Brain microvascular endothelial cell (primary cell): Measurements from ENCODE around the gene ADAM15.

Experiments used
- DNase-seq: peaks from one replicate; pipeline ENCODE4 v3.0.0-alpha.2; 2020
- H3K27ac ChIP-seq: fragments of 250-450 bp; sonication (Bioruptor Pico); 2 replicates; pipeline ENCODE4 v1.5.1; 2020; ENCODE audit warnings: mild to moderate bottlenecking, moderate library complexity
- H3K27me3 ChIP-seq: fragments of 250-450 bp; sonication (Bioruptor Pico); replicated peaks from 2 replicates; pipeline ENCODE4 v1.5.1; 2020; ENCODE audit warnings: mild to moderate bottlenecking
- H3K36me3 ChIP-seq: fragments of 250-450 bp; sonication (Bioruptor Pico); replicated peaks from 2 replicates; pipeline ENCODE4 v1.5.1; 2020; ENCODE audit warnings: mild to moderate bottlenecking
- H3K4me3 ChIP-seq: 2 replicates; pipeline ENCODE4 v1.5.1; 2011; ENCODE audit warnings: low read depth, mild to moderate bottlenecking, control low read depth, low read length, moderate library complexity
- CTCF ChIP-seq: IDR thresholded peaks from 2 replicates; pipeline ENCODE4 v1.5.1; 2011; ENCODE audit warnings: low read depth, mild to moderate bottlenecking, moderate library complexity, low read length, control low read depth, inconsistent platforms; ENCODE audit errors: missing control alignments
- in situ Hi-C: cut with HindIII; loops from 2 replicates; pipeline ENCODE4 v1.10.0; 2017; ENCODE audit warnings: low sequenced_read_pairs, low pct_ligation_motif_present

Gene ADAM15

GRCh38 chr1:155008015-155008941 is 42.8 kb upstream of the ADAM15 start:
- no peak for TF ChIP-seq CTCF
- no peak overlapping the region for H3K4me3 ChIP-seq
- no peak overlapping the region for H3K27ac ChIP-seq
- H3K36me3 ChIP-seq = peaks cover 3% of the 10 kb centered on the region
- DNase-seq = no peak
- H3K27me3 ChIP-seq = no peaks in the 10 kb centered on the region
- in situ Hi-C loops = no loop called here

GRCh38 chr1:155009221-155009711 is 41.9 kb upstream of the ADAM15 start:
- Histone ChIP-seq H3K27me3 (no peaks in the 10 kb centered on the region), H3K4me3 (no peak overlapping the region), H3K27ac (no peak overlapping the region), H3K36me3 (peaks cover 3% of the 10 kb centered on the region)
- DNase-seq = no peak
- TF ChIP-seq CTCF = no peak
- in situ Hi-C loops = no loop called here

- TF ChIP-seq CTCF = no peak
- DNase-seq = no peak
- in situ Hi-C loops = no loop called here
- peaks cover 6% of the 10 kb centered on the region for H3K36me3 ChIP-seq
- no peaks in the 10 kb centered on the region for H3K27me3 ChIP-seq
- H3K4me3 ChIP-seq = no peak overlapping the region
- H3K27ac ChIP-seq = no peak overlapping the region
These were observed 41.4 kb upstream of the ADAM15 start for GRCh38 chr1:155009742-155010141.

- Histone ChIP-seq H3K4me3 (no peak overlapping the region), H3K36me3 (peaks cover 12% of the 10 kb centered on the region), H3K27me3 (no peaks in the 10 kb centered on the region), H3K27ac (no peak overlapping the region)
- no peak for DNase-seq
- in situ Hi-C loops = no loop called here
- no peak for TF ChIP-seq CTCF
These were observed 40.8 kb upstream of the ADAM15 start for GRCh38 chr1:155010211-155010918.

- H3K4me3 ChIP-seq = no peak overlapping the region
- no peak for TF ChIP-seq CTCF
- H3K27me3 ChIP-seq = no peaks in the 10 kb centered on the region
- DNase-seq = no peak
- in situ Hi-C loops = no loop called here
- H3K27ac ChIP-seq = no peak overlapping the region
- H3K36me3 ChIP-seq = peaks cover 18% of the 10 kb centered on the region
These were observed 40.1 kb upstream of the ADAM15 start for GRCh38 chr1:155011004-155011416.
